HG02763 (cell line): ENCODE data around the gene MEOX1.

Source experiments
- ATAC-seq: cut with Tn5 transposase; IDR thresholded peaks from one replicate; pipeline ENCODE4 v1.9.1; 2021; ENCODE audit warnings: mild to moderate bottlenecking, moderate library complexity; ENCODE audit not compliant: unreplicated experiment

The MEOX1 gene

DNA sequence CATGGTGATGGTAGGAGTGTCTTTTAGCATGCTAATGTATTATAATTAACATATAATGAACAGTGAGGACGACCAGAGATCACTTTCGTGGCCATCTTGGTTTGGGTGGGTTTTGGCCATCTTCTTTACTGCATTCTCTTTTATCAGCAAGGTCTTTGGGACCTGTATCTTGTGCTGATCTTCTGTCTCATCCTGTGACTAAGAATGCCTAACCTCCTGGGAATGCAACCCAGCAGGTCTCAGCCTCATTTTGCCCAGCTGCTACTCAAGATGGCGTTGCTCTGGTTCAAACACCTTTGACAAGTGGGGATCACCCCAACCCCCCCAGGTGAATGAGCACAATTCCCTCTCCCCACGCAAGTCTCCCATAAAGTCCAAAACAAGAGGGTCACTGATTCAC, 66.3 kb downstream of the MEOX1 start:
- no peak for ATAC-seq

DNA sequence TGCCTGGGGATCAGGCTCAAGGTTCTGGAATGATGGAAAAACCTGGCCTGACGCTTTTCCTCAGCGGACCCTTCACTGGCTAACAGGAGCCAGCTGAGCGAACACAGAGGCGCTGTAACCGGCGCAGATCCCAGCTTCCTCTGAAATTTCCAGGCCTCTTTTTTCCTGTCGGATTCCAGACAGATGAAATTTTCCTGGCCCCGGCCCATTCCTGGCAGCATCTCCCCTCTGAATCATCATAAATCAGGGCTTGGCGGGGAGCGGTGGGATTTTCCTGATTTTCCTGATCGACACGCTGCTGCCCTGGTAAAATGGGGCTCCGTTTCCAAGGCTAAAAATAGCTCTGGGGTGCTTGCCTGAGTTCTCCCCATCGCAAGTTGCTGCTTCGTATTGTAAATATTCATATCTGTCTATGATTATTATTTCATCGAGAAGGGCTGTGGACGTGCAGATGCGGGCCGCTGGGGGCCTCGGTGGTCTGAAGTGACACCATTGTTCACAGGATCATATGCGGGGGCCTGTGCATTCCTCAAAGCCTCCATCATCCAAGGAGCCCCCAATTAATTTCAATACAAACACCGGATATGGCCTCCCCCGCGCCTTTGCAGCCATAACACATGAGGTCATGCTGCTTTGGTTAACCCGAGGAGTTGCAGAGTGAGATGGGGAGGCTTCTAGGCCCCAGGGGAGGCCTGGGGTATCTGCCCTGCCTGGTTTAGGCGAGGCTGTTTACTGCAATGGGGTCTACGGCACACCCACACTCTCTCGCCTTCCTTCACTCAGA, 69.8 kb downstream of the MEOX1 start:
- no peak for ATAC-seq

DNA sequence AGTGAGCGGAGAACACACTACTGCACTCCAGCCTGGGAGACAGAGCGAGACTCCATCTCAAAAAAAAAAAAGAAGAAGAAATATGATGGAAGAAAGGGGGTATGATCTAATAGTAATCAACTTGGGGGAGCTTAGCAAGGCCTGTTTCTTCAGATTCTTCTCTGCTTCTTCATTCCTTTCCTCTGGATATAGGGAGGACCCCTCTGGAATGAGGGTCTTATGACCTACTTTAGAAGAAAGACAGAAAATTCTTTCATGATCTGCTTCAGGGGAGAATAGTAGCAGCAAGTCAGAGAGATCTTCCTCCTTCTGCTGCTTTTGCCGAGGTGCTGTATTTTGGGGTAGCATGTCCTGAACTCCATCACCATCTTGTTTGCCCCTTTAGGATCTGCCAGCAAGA, 70.7 kb downstream of the MEOX1 start:
- ATAC-seq: no peak
